AG08396 (cell line): ENCODE measurements around the gene DESI1.

Experiments
- DNase-seq: peaks from one replicate; pipeline ENCODE4 v3.0.0; 2012; ENCODE audit warnings: low spot score, mixed read lengths

Gene DESI1

GRCh38 chr22:41557401-41558240 is 63.2 kb downstream of the DESI1 start:
- peak; percentile 91 for DNase-seq

- no peak for DNase-seq
Observed at GRCh38 chr22:41556561-41556960, 64.3 kb downstream of the DESI1 start.

GRCh38 chr22:41555325-41555982 is 65.4 kb downstream of the DESI1 start:
- DNase-seq = no peak

- DNase-seq = no peak
Observed at GRCh38 chr22:41551877-41552582, 68.8 kb downstream of the DESI1 start.

- no peak for DNase-seq
Observed at GRCh38 chr22:41550952-41551491, 69.8 kb downstream of the DESI1 start.

- DNase-seq = no peak
Observed at GRCh38 chr22:41548830-41549211, 72.0 kb downstream of the DESI1 start.
